Tibial nerve (tissue), 4 donors: ENCODE data around the gene LHFPL3.

ENCODE experiments used
- EP300 ChIP-seq, 2 donors: sonication (generic); formaldehyde crosslinking; IDR thresholded peaks; one replicate each; pipeline ENCODE4 v1.6.1; 2017; ENCODE audit warnings: antibody characterized with exemption in 2 of 2, mild to moderate bottlenecking in 1 of 2
- POLR2A ChIP-seq, 2 donors: fragments of 450-650 bp; IDR thresholded peaks; one replicate each; pipeline ENCODE4 v1.6.1; 2017; ENCODE audit warnings: antibody characterized with exemption in 2 of 2, mild to moderate bottlenecking in 2 of 2, moderate library complexity in 2 of 2
- TF ChIP-seq, protein P1 (sequence below), 5 experiments: fragments of 200-600 bp in 3 of 5; fragments of 450-650 bp in 2 of 5; sonication (generic) in 3 of 5; IDR thresholded peaks; one replicate each; pipeline ENCODE4 v1.5.1; 2016 to 2019; ENCODE audit warnings: antibody characterized with exemption in 5 of 5, mild to moderate bottlenecking in 3 of 5, moderate library complexity in 2 of 5

DNA sequence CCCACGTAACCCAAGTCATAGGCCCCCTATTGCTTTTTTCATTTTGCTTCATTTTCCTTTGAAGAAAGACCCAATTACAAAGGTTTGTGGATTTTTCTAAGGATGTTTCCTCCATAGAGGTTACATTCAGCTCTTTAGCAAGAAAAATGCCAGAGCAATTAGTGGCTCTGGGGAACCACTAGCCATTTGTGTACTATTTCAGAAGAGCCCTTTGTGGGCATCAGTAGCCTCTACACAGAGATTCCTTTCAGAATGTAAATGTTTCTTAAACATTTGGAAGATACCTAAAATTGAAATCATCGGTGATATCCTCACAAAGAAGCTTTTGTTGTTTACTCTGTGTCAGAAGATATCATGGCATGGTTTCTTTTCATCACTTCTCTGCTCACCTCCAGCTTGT lies 394.6 kb downstream of the LHFPL3 start:
- TF ChIP-seq EP300 (IDR thresholded peaks at IDR 0.05): no peak
- TF ChIP-seq, protein P1, sequence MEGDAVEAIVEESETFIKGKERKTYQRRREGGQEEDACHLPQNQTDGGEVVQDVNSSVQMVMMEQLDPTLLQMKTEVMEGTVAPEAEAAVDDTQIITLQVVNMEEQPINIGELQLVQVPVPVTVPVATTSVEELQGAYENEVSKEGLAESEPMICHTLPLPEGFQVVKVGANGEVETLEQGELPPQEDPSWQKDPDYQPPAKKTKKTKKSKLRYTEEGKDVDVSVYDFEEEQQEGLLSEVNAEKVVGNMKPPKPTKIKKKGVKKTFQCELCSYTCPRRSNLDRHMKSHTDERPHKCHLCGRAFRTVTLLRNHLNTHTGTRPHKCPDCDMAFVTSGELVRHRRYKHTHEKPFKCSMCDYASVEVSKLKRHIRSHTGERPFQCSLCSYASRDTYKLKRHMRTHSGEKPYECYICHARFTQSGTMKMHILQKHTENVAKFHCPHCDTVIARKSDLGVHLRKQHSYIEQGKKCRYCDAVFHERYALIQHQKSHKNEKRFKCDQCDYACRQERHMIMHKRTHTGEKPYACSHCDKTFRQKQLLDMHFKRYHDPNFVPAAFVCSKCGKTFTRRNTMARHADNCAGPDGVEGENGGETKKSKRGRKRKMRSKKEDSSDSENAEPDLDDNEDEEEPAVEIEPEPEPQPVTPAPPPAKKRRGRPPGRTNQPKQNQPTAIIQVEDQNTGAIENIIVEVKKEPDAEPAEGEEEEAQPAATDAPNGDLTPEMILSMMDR (IDR thresholded peaks at IDR 0.05): no peak
- TF ChIP-seq POLR2A (IDR thresholded peaks at IDR 0.05): no peak
